Measurements from ENCODE around the gene CIBAR2. TPM values are rescaled to one million over a fixed set of nuclear protein-coding genes. Genes with fewer than 3 reads are reported as not detected.
A peak's percentile ranks its signal among the peaks of the same experiment; 100 is the strongest.

The CIBAR2 gene
- total and polyA plus RNA-seq, 9 of the 15 experiments (the other 6 are each of a cell fraction or from before 2014, with no cell fraction given) = not detected

- no peak overlapping the region for H3K27ac ChIP-seq (ENCODE audit: extremely low read depth, low read depth, low read length)
- ChIA-PET POLR2A (interaction anchor here (0.7 to 1.1 kb wide), 4 partner anchors 8 to 70 kb away, joined by 3 to 4 read pairs (median 3); partner anchors contain the start of gene ZDHHC7), CTCF (ENCODE audit: low intra/inter-chr PET ratio) (no interaction called here)
- H3K4me2 ChIP-seq (ENCODE audit: insufficient read depth, low read length) = no peak overlapping the region
- no peak for ATAC-seq
- intact Hi-C loops (cut with micrococcal nuclease) = loop anchor here (10.0 kb wide), 1 partner anchor 456 kb away; no protein-coding TSS in a partner anchor
- H2AFZ ChIP-seq (ENCODE audit: low read depth, low read length) = no peak overlapping the region
- no peaks in the 10 kb centered on the region for H3K9me3 ChIP-seq (replicated peaks; ENCODE audit: control insufficient read depth, insufficient read depth, low read depth, low read length)
- H3K9ac ChIP-seq (ENCODE audit: insufficient read depth in 1 of 2, low read depth in 2 of 2, low read length in 2 of 2) = peak overlapping the region in 1 of 2 experiments; percentile 48; a peak in 1 of 4 replicates
- no peak for FAIRE-seq
- H3K9me1 ChIP-seq (ENCODE audit: control insufficient read depth, insufficient read depth, low read length) = no peaks in the 10 kb centered on the region
- H3K4me3 ChIP-seq = no peak overlapping the region
- H3K36me3 ChIP-seq (ENCODE audit: control insufficient read depth, insufficient read depth, low read length) = peaks cover 30% of the 10 kb centered on the region; the same call in 1 of the 3 replicates
- H4K20me1 ChIP-seq (replicated peaks; ENCODE audit: control insufficient read depth, insufficient read depth, low read length) = no peaks in the 10 kb centered on the region; the same call in 1 of the 2 replicates
- peaks cover 0 to 34% of the 10 kb centered on the region in 2 experiments; a peak in 2 of 5 replicates for H3K4me1 ChIP-seq (replicated peaks in 1 of 2; ENCODE audit: control insufficient read depth in 2 of 2, insufficient read depth in 2 of 2, low read length in 2 of 2)
- H3K27me3 ChIP-seq (ENCODE audit: control insufficient read depth in 2 of 2, insufficient read depth in 2 of 2, low read length in 2 of 2) = no peaks in the 10 kb centered on the region
- DNase-seq (ENCODE audit: extremely low read depth in 1 of 4, low spot score in 3 of 4) = no peak
- H3K79me2 ChIP-seq (ENCODE audit: control insufficient read depth, insufficient read depth, low read length) = no peaks in the 10 kb centered on the region
- WGBS (ENCODE audit: insufficient coverage, low coverage, missing lambda C conversion rate) = 49% methylated on average over 9 of the region's 9 CpGs
- no TSS peak for BruUV-seq (replicated peaks)
- in situ Hi-C loops (cut with MboI) = no loop called here
- TF ChIP-seq NEUROD1 (IDR thresholded peaks at IDR 0.05; ENCODE audit: borderline replicate concordance, low read depth, low read length, partially characterized antibody) (no peak), EP300 (IDR thresholded peaks at IDR 0.05; ENCODE audit: low read length) (no peak), CREB3L1 (IDR thresholded peaks at IDR 0.05; ENCODE audit: borderline replicate concordance, low read depth) (no peak), ZNF766 (CRISPR knock-in tag; conservative IDR thresholded peaks at IDR 0.05) (no peak), ZNF174 (CRISPR knock-in tag; IDR thresholded peaks at IDR 0.05) (no peak), HDAC1 (IDR thresholded peaks at IDR 0.05) (no peak), ARNT (IDR thresholded peaks at IDR 0.05) (no peak), ZBTB17 (CRISPR knock-in tag; IDR thresholded peaks at IDR 0.05) (no peak), ZBTB2 (IDR thresholded peaks at IDR 0.05) (no peak), ZBED1 (IDR thresholded peaks at IDR 0.05) (no peak), RBM25 (IDR thresholded peaks at IDR 0.05; ENCODE audit: low read depth, low read length, severe bottlenecking) (no peak), PRDM10 (IDR thresholded peaks at IDR 0.05; ENCODE audit: partially characterized antibody) (no peak), ZNF512 (tag; IDR thresholded peaks at IDR 0.05) (no peak), MED1 (CRISPR knock-in tag; IDR thresholded peaks at IDR 0.05; ENCODE audit: borderline replicate concordance) (no peak)
Observed at GRCh38 chr16:85081038-85081437, 31.2 kb downstream of the CIBAR2 start.

Data from K562 (cell line).